ENCODE measurements around the gene MRTO4.
"Not testable (repeated sequence)": the region's sequence is repeated elsewhere in the genome, so short reads cannot be mapped to it uniquely, and the experiment has no call there.

Gene MRTO4

DNA sequence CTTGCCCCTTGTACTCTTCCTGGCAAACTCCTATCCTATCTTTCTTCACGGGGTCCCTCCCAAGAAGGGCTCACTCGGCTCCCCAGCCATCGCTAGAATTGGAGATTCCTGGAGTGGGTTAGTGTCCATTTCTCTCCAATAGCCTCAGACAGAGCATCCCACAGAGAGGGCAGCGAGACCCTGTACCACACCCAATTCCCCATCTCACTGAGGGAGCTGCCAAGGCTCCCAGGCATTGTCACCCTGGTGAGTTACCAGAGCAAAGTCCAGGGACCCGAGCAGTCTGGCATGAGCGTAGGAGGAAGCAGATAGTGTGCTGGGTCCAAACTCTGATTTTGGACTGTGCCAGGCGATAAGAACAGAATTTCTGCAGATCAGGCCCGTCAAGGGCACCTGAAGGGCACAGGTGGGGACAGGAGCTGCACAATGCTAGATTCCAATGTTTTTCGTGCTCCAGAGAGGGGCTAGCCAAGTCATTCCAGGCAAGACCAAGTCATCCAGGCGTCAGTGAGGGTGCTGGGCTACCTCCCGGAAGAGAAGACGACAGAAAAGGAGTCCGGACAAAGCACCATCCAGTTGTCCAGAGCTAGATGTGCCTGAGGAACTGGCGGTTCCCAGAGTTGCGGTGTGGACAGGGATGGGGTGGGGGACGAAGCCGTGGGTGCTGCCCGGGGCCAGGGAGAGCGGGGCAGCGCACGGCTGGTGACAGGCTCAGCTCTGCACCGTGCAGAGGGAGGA is 21.7 kb downstream of the MRTO4 start:
- no peak for DNase-seq

DNA sequence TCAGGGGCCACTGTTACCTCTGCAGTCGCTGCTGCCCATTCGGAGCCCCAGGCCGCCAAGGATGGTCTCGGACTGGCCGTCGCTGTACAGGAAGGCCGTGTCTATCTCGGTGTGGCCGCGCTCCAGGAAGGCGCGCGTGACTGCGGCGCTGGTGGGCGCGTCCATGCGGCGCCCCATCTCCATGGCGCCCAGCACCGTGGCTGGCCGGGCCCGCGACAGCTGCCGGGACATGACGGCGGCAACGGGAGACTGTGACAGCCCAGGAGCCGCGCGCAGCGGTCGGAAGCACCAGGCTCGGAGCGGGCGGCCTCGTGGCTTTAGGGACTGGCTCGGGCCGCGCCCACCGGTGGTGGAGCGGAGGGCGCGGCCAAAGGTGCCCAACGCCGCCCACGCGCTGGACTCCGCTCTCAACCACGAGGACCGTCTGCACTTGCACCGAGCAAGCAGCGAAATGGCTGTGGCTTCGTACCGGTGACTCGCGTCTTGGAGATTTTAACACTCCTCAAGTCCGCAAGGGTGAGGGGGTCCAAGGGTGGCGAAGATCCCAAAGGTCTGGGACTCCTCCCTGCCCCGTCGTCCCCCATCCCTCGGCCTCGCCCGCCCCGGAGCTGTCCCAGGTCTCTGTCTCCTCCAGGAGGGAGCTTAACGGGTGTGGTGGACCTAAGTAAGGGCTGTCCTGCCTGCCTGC is 22.4 kb downstream of the MRTO4 start:
- DNase-seq = peak; percentile 43

DNA sequence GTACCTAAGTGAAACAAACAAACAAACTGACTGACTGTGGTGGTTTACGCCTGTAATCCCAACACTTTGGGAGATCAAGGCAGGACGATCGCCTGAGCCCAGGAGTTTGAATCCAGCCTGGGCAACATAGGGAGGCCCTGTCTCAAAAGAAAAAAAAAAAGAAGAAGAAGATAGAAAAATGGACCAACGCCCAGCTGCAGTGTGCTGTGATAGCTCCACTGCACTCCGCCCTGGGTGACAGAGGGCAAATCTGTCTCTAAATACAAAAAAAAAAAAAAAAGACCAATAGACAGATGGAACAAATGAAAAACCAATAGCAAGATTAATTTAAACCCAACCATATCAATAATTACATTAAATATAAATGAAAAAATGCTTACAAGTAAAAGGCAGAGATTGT is 23.0 kb downstream of the MRTO4 start:
- DNase-seq = peak; percentile 49

DNA sequence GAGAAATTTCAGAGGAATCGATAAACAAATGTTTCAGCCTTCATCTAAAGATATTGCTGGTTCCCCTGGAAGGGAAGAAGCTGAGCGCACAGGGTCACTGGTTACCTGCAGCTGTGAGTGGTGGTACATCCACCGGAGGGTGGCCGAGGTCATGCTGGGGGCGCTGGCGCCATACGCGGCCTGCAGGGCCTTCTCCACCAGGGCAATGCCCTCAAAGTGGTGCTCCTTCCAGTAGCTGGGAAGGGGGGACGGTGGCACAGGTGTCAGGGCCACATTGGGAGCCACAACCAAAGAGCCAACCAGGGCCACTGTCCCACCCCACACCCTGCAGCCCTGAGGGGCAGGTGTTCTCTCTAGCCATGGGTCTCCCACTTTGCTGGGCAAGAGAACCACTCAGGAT is 32.3 kb downstream of the MRTO4 start:
- no peak for DNase-seq

DNA sequence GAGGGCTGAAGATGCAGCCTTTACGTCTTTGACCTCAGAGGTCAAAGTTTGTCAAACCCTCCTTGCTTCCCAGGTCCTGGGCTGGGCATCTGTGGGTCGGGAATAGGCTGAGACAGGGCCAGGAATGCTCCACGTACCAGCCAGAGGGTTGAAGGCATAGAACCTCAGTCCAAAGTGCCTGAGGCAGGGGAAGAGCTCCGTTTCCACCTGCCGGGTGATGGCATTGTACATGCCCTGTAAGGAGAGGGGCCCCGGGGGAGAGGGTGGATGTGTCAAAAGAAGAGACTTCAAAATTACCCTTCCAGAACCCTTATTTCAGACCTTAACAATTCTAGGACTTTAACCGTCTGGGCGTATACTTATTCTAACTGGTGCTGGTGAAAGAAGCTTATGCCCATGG is 33.3 kb downstream of the MRTO4 start:
- DNase-seq = no peak

DNA sequence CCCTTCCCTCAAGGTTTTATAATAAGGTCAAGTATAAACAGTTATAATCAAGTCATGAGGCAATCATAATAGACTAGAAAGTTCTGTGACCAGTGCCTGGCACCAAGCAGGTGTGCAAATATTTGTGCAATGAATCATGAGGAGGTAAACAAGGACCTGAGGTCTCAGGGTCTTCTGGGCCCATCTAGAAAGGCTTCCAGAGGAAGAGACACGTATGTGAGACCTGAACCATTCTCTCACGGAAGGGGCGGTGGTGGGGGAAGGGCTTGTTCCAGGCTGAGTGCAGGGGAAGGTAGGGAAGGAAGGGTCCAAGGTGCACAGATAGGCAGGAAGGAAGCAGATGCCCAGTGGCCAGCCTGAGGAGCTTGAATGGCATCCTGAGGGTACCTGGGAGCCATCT is 33.8 kb downstream of the MRTO4 start:
- not testable (repeated sequence) for DNase-seq

DNA sequence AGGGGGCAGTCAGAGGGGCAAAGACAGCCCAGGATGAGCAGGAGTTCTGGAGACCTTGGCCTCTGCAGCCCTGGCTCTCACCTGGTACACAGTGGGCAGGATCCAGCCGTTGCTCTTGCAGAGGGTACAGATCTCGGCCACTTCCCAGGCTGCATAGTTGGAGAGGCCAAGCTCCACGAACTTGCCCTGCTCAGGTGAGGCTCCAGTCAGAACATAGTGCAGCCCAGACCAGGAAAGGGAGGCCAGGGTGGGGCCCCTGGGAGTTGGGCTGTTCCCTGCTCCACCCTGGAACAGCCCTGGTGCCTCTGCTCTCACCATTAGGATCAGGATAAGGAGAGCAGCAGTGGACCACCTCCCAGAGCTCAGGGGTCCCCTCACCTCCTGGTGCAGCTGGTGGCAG is 34.2 kb downstream of the MRTO4 start:
- not testable (repeated sequence) for DNase-seq

DNA sequence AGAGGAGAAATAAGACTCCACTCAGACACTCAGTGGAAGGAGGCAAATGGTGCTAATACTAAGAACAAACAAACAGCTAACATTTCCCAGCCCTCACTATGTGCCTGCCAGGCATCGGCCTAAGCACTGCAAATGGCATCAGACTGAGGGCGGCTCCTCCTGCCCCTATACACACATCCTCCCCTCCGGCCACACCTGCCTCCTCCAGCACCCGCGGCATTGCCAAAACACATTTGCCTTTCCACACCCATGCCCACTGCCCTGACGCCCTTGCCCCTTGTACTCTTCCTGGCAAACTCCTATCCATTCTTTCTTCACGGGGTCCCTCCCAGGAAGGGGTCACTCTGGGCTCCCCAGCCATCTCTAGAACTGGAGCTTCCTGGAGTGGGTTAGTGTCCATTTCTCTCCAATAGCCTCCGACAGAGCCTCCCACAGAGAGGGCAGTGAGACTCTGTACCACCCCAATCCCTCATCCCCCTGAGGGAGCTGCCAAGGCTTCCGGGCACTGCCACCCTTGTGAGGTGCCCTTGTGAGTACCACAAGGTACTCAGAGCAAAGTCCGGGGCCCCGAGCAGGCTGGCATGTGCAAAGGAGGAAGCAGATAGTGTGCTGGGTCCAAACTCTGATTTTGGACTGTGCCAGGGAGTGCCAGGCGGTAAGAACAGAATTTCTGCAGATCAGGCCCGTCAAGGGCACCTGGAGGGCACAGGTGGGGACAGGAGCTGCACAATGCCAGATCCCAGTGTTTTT is 36.0 kb downstream of the MRTO4 start:
- DNase-seq = no peak

DNA sequence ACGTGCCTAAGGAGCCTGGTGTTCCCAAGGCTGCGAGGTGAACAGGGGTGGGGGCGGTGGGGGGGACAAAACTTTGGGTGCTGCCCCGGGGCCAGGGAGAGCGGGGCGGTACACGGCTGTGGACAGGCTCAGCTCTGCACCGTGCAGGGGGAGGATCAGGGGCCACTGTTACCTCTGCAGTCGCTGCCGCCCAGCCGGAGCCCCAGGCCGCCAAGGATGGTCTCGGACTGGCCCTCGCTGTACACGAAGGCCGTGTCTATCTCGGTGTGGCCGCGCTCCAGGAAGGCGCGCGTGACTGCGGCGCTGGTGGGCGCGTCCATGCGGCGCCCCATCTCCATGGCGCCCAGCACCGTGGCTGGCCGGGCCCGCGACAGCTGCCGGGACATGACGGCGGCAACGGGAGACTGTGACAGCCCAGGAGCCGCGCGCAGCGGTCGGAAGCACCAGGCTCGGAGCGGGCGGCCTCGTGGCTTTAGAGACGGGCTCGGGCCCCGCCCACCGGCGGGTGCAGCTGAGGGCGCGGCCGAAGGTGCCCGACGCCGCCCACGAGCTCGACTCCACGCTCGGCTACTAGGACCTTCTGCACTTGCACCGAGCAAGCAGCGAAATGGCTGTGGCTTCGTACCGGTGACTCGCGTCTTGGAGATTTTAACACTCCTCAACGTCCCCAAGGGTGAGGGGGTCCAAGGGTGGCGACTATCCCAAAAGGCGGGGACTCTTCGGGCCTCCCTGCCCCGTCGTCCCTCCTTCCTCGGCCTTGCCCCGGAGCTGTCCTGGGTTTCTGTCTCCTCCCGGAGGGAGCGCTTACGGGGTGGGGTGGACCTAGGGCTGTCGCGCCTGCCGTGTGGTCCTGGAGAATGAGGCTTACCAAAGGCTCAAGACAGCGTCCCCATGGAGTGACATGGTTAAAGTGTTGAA is 37.0 kb downstream of the MRTO4 start, which contains the start of gene AKR7A3:
TSS of gene AKR7A3 (minus strand) at position 447 of the 918 bp plus-strand sequence. CDS start at position 386, 61 bp downstream.
- peak; percentile 86 for DNase-seq

DNA sequence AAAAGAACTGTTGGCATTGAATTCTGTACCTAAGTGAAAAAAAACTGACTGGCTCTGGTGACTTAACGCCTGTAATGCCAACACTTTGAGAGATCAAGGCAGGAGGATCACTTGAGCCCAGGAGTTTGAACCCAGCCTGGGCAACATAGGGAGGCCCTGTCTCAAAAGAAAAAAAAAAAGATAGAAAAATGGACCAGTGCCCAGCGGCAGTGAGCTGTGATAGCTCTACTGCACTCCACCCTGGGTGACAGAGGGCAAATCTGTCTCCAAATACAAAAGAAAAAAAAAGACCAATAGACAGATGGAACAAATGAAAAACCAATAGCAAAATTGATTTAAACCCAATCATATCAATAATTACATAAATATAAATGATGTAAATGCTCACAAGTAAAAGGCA is 37.6 kb downstream of the MRTO4 start:
- DNase-seq = peak; percentile 8

DNA sequence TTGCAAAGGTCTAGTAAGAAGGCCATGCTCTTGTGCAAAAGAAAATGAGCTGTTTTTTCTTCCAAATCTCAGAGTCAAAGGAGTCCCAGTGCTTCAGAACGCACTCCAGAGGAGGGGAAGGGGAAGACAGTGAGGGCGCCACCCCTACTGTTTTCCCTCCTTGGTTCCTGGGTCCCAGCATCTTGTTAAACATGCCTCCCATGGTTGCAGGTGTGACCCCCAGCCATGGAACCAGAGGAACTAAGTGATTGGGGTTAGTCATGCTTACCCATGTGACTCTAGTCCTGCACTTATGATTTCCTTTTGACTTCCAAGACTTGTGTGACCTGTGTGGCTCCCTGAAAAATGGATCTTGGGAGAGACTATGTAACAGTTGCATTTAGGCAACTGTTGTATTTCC is 43.0 kb downstream of the MRTO4 start:
- DNase-seq = no peak

DNA sequence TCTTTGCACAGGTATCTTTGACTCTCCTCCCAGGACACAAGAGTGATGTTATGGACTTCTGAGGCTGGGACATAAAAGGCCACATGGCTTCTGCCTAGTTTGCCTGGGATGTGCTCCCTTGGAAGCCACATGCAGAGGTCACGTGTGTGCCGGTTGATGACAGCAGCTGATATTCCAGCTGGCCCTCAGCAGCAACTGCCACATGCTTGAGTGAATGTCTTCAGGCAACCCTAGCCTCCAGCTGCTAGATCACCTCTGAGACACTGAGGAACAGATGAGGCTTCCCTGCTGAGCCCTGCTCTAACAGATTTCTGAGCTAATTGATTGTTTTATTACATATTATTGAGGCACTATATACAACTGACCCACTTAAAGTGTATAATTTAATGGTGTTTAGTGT is 48.6 kb downstream of the MRTO4 start:
- DNase-seq = no peak

DNA sequence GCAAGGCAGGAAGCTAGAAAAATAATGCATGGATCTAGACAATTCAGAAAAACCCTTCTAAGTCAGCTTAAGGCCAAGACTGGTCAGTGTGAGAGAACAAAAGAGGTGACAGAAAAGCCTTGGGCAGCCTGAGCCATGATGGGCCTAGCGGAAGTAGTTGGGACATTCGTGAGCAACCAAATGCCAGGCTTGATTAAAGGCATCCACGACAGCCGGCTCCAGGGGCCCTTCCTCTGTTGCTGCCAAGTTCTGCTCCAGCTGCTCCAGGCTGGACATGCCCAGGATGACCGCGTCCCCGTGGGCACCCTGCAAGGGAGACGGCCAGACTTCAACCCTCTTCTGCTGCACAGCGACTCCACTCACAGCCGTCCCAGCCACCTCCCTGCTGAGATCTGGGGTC is 52.5 kb downstream of the MRTO4 start:
- not testable (repeated sequence) for DNase-seq

DNA sequence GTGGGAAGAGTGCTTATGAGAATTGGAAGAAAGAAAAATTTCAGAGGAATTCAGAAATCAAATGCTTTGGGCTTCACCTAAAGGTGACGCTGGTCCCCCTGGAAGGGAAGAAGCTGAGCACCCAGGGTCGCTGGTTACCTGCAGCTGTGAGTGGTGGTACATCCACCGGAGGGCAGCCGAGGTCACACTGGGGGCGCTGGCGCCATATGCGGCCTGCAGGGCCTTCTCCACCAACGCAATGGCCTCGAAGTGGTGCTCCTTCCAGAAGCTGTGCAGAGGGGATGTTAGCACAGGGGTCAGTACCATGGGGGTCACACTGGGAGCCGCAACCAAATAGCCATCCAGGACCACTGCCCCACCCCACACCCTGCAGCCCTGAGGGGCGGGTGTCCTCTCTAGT is 54.3 kb downstream of the MRTO4 start:
- no peak for DNase-seq

DNA sequence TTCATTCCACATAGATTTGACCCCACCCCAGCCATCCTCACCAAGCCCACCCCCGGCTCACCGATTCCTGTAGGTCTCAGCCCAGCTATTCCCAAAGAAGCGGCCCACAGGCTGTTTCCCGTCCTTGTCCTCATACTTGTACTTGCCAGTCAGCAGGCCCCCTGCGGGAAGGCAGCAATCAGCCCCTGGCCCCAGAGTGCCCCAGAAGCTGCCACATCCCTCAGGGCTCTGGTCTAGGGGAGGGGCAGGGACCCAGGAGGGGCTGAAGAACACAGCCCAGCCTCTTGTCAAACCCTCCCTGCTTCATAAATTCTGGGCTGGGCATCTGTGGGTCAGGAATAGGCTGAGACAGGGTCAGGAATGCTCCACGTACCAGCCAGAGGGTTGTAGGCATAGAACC is 55.3 kb downstream of the MRTO4 start:
- no peak for DNase-seq

DNA sequence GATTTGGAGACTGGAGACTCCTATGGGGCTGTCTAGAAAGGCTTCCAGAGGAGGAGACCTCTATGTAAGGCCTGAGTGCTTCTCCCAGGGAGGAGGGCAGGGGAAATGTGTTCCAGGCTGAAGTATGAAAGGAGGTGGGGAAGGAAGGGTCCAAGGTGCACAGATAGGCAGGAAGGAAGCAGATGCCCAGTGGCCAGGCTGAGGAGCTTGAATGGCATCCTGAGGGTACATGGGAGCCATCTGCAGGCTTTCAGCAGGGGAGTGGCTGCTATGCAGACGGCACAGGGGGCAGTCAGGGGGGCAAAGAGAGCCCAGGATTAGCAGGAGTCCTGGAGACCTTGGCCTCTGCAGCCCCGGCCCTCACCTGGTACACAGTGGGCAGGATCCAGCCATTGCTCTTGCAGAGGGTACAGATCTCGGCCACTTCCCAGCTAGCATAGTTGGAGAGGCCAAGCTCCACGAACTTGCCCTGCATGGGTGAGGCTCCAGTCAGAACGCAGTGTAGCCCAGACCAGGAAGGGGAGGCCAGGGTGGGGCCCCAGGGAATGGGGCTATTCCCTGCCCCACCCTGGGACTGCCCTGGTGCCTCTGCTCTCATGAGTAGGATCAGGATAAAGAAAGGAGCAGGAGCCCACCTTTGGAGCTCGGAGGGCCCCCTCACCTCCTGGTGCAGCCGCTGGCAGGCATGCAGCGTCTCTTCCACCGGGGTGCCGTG is 56.3 kb downstream of the MRTO4 start:
- no peak for DNase-seq

DNA sequence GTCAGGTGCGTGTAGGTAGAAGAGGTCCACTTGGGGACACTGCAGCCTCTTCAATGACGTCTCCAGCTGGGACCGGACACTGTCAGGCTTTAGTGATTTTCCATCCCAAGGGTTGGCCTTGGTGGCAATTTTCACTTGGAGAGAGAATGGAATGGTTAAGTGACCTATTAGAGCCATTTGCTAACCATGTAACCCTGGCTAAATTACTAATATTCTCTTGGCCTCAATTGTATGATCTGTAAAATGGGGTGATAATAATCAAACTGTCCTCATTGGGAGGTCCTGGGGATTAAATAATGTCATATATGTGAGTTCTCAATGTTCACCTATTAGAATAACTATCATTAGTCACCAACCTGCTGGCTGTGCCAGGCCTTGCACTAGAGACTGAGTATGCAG is 56.9 kb downstream of the MRTO4 start:
- no peak for DNase-seq

DNA sequence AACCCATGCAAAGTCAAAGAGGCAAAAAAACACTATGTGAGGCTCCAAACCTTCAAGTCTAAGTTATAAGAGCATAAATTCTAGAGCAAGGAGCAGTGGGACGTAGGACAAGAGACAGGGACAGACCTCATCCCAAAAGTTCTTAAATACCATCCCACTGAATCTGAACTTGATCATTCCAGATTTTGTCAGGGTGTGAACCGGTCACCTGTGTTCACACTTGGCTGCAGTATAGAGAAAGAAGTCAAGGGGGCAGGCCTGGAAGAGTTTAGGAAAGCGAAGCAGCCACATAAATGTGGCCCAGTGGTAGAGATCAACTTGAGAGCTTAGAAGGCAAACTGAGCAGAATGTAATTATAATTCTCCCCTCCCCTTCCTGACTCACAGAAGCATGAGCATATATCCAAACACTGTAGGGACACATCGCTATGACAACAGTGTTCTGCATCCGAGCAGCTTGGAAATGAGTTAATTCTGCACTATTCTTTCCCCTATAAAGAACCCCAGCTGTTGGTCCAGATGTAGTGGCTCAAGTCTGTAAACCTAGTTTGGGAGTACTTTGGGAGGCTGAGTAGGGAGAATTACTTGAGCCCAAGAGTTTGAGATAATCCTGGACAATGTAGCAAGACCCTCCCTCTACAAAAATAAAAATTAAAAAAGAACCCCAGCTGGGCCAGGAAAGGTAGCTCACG is 57.7 kb downstream of the MRTO4 start:
- no peak for DNase-seq
